Colonic mucosa (tissue), 4 donors: Measurements from ENCODE around the gene PHLDB2. TPM values are rescaled to one million over a fixed set of nuclear protein-coding genes. Genes with fewer than 3 reads are reported as not detected.

Experiments used
- DNase-seq: peaks from one replicate; pipeline ENCODE4 v3.0.0-alpha.2; 2020
- H3K27ac ChIP-seq: fragments of 200-600 bp; one replicate; pipeline ENCODE4 v1.8.0; 2021
- H3K27me3 ChIP-seq: fragments of 200-600 bp; one replicate; pipeline ENCODE4 v1.8.0; 2021
- H3K36me3 ChIP-seq: fragments of 200-600 bp; one replicate; pipeline ENCODE4 v1.8.0; 2021
- H3K4me1 ChIP-seq: fragments of 200-600 bp; one replicate; pipeline ENCODE4 v1.8.0; 2021; ENCODE audit warnings: mild to moderate bottlenecking
- H3K4me3 ChIP-seq: fragments of 200-600 bp; one replicate; pipeline ENCODE4 v1.8.0; 2021
- H3K9ac ChIP-seq, 2 donors: one replicate each; pipeline ENCODE4 v1.7.0; 2013; ENCODE audit warnings: control low read depth in 2 of 2, low read depth in 2 of 2, low read length in 2 of 2
- H3K9me3 ChIP-seq: fragments of 200-600 bp; one replicate; pipeline ENCODE4 v1.8.0; 2021
- CTCF ChIP-seq: fragments of 200-600 bp; IDR thresholded peaks from one replicate; pipeline ENCODE4 v1.8.0; 2022; ENCODE audit warnings: antibody characterized with exemption, mild to moderate bottlenecking
- intact Hi-C: fragments of 100-400 bp; cut with DNase I; formaldehyde crosslinking; loops from one replicate; pipeline ENCODE4 v1.14.1; 2022
- total RNA-seq, 2 donors: library from RNA; stranded (reverse); fragmentation: NEBNext Ultra II Directional in 1 of 2; extraction: Animal tissue kit (Norgen Biotek cat#: 25700) in 1 of 2; gene quantifications; one replicate each; pipeline ENCODE4 v1.2.1, GENCODE V29; 2021
- donor health status: healthy.
- donor health status: DM: no; HTN: no; CAD: no.
- donor health status: DM: no; HTN: no; CAD: no.

Gene PHLDB2
- total RNA-seq, 2 donors from 2014 or later: 3.1 to 33.4 TPM

- no peaks in the 10 kb centered on the region for H3K9me3 ChIP-seq
- no peak overlapping the region for H3K27ac ChIP-seq
- no peaks in the 10 kb centered on the region for H3K27me3 ChIP-seq
- intact Hi-C loops: no loop called here
- no peak for TF ChIP-seq CTCF
- H3K4me1 ChIP-seq: no peaks in the 10 kb centered on the region
- no peak for DNase-seq
- H3K36me3 ChIP-seq: no peaks in the 10 kb centered on the region
- H3K4me3 ChIP-seq: no peak overlapping the region
- H3K9ac ChIP-seq: no peak overlapping the region
Observed at GRCh38 chr3:112001526-112001925, 142.5 kb downstream of the PHLDB2 start.

- intact Hi-C loops: no loop called here
- no peak overlapping the region for H3K9ac ChIP-seq
- no peaks in the 10 kb centered on the region for H3K27me3 ChIP-seq
- no peak overlapping the region for H3K27ac ChIP-seq
- no peak for TF ChIP-seq CTCF
- H3K36me3 ChIP-seq: no peaks in the 10 kb centered on the region
- no peak overlapping the region for H3K4me3 ChIP-seq
- no peaks in the 10 kb centered on the region for H3K4me1 ChIP-seq
- no peaks in the 10 kb centered on the region for H3K9me3 ChIP-seq
- no peak for DNase-seq
Observed at GRCh38 chr3:112002096-112002971, 143.3 kb downstream of the PHLDB2 start.

- intact Hi-C loops: no loop called here
- no peak for TF ChIP-seq CTCF
- no peak overlapping the region for H3K4me3 ChIP-seq
- H3K36me3 ChIP-seq: no peaks in the 10 kb centered on the region
- H3K27me3 ChIP-seq: no peaks in the 10 kb centered on the region
- H3K9me3 ChIP-seq: no peaks in the 10 kb centered on the region
- no peak overlapping the region for H3K9ac ChIP-seq
- H3K4me1 ChIP-seq: no peaks in the 10 kb centered on the region
- DNase-seq: no peak
- H3K27ac ChIP-seq: no peak overlapping the region
Observed at GRCh38 chr3:112003321-112004080, 144.4 kb downstream of the PHLDB2 start.

- no peak for DNase-seq
- Histone ChIP-seq H3K9me3 (no peaks in the 10 kb centered on the region), H3K4me1 (no peaks in the 10 kb centered on the region), H3K9ac (no peak overlapping the region), H3K27ac (no peak overlapping the region), H3K4me3 (no peak overlapping the region), H3K36me3 (no peaks in the 10 kb centered on the region), H3K27me3 (no peaks in the 10 kb centered on the region)
- intact Hi-C loops: no loop called here
- TF ChIP-seq CTCF: no peak
Observed at GRCh38 chr3:112004187-112004586, 145.1 kb downstream of the PHLDB2 start.

- H3K4me1 ChIP-seq: no peaks in the 10 kb centered on the region
- no peak for TF ChIP-seq CTCF
- intact Hi-C loops: no loop called here
- no peaks in the 10 kb centered on the region for H3K9me3 ChIP-seq
- no peaks in the 10 kb centered on the region for H3K27me3 ChIP-seq
- no peak overlapping the region for H3K27ac ChIP-seq
- DNase-seq: no peak
- no peak overlapping the region for H3K4me3 ChIP-seq
- H3K36me3 ChIP-seq: no peaks in the 10 kb centered on the region
- H3K9ac ChIP-seq: no peak overlapping the region
Observed at GRCh38 chr3:112004669-112005068, 145.6 kb downstream of the PHLDB2 start.
